Measurements from ENCODE around the gene HNRNPA1L2.
A peak's percentile ranks its signal among the peaks of the same experiment; 100 is the strongest.
"Not testable (repeated sequence)": the region's sequence is repeated elsewhere in the genome, so short reads cannot be mapped to it uniquely, and the experiment has no call there.

HNRNPA1L2 gene

GRCh38 chr13:52642131-52642530 is at the start of gene HNRNPA1L2:
TSS of gene HNRNPA1L2 (plus strand) at chr13:52642431. CDS start at chr13:52642493, 62 bp downstream.
- DNase-seq (ENCODE audit: low spot score), result no peak

GRCh38 chr13:52593175-52593574 is 49.1 kb upstream of the HNRNPA1L2 start:
- DNase-seq (ENCODE audit: low spot score), result not testable (repeated sequence)

- DNase-seq (ENCODE audit: low spot score), result not testable (repeated sequence)
Observed at GRCh38 chr13:52593812-52594211, 48.4 kb upstream of the HNRNPA1L2 start.

GRCh38 chr13:52594295-52594694 is 47.9 kb upstream of the HNRNPA1L2 start:
- DNase-seq (ENCODE audit: low spot score), result not testable (repeated sequence)

GRCh38 chr13:52597676-52598075 is 44.6 kb upstream of the HNRNPA1L2 start:
- DNase-seq (ENCODE audit: low spot score), result no peak

GRCh38 chr13:52599037-52599847 is 43.0 kb upstream of the HNRNPA1L2 start:
- no peak for DNase-seq (ENCODE audit: low spot score)

GRCh38 chr13:52599848-52600603 is 42.2 kb upstream of the HNRNPA1L2 start:
- no peak for DNase-seq (ENCODE audit: low spot score)

GRCh38 chr13:52600666-52601065 is 41.6 kb upstream of the HNRNPA1L2 start:
- DNase-seq (ENCODE audit: low spot score), result no peak

GRCh38 chr13:52603316-52603715 is 38.9 kb upstream of the HNRNPA1L2 start:
- DNase-seq (ENCODE audit: low spot score), result not testable (repeated sequence)

- DNase-seq (ENCODE audit: low spot score), result not testable (repeated sequence)
Observed at GRCh38 chr13:52606126-52606525, 36.1 kb upstream of the HNRNPA1L2 start.

- not testable (repeated sequence) for DNase-seq (ENCODE audit: low spot score)
Observed at GRCh38 chr13:52606795-52607194, 35.4 kb upstream of the HNRNPA1L2 start.

GRCh38 chr13:52608184-52608583 is 34.0 kb upstream of the HNRNPA1L2 start:
- DNase-seq (ENCODE audit: low spot score), result not testable (repeated sequence)

- peak; percentile 50 for DNase-seq (ENCODE audit: low spot score)
Observed at GRCh38 chr13:52609013-52609606, 33.1 kb upstream of the HNRNPA1L2 start.

GRCh38 chr13:52610158-52610557 is 32.1 kb upstream of the HNRNPA1L2 start:
- DNase-seq (ENCODE audit: low spot score), result not testable (repeated sequence)

GRCh38 chr13:52615134-52615801 is 27.0 kb upstream of the HNRNPA1L2 start:
- DNase-seq (ENCODE audit: low spot score), result no peak

GRCh38 chr13:52615812-52616211 is 26.4 kb upstream of the HNRNPA1L2 start:
- DNase-seq (ENCODE audit: low spot score), result no peak

GRCh38 chr13:52617070-52618060 is 24.9 kb upstream of the HNRNPA1L2 start:
- DNase-seq (ENCODE audit: low spot score), result peak; percentile 24

GRCh38 chr13:52631083-52631690 is 11.0 kb upstream of the HNRNPA1L2 start:
- not testable (repeated sequence) for DNase-seq (ENCODE audit: low spot score)

- no peak for DNase-seq (ENCODE audit: low spot score)
Observed at GRCh38 chr13:52638666-52639328, 3.4 kb upstream of the HNRNPA1L2 start.

- DNase-seq (ENCODE audit: low spot score), result no peak
Observed at GRCh38 chr13:52644108-52644507, 1.9 kb downstream of the HNRNPA1L2 start.
